NCI-H2081 (cell line): ENCODE measurements around the gene NPR2.

Source experiments
- DNase-seq, 2 experiments: peaks; one replicate each; lab custom pipeline; 2025; lab: John Stamatoyannopoulos, UW

Gene NPR2

GRCh38 chr9:35800530-35800929, 9.1 kb downstream of the NPR2 start:
- no peak for DNase-seq

GRCh38 chr9:35801328-35802128, 10.1 kb downstream of the NPR2 start:
- no peak for DNase-seq

- no peak for DNase-seq
These were observed 14.7 kb downstream of the NPR2 start for GRCh38 chr9:35806101-35806500.

- no peak for DNase-seq
These were observed 17.0 kb downstream of the NPR2 start for GRCh38 chr9:35808433-35808832.

GRCh38 chr9:35810122-35810521, 18.7 kb downstream of the NPR2 start:
- no peak for DNase-seq

- no peak for DNase-seq
These were observed 20.1 kb downstream of the NPR2 start for GRCh38 chr9:35811381-35812024.

- peak; percentile 97 to 98 for DNase-seq
These were observed 20.7 kb downstream of the NPR2 start, which contains the start of gene SPAG8 for GRCh38 chr9:35812025-35812602. SPAG8 (minus strand) TSS chr9:35812262; CDS start chr9:35812147, 115 bp downstream.

- DNase-seq = peak in 1 of 2 experiments; percentile 42
These were observed 22.2 kb downstream of the NPR2 start for GRCh38 chr9:35813434-35814105.

GRCh38 chr9:35814106-35814840, 22.9 kb downstream of the NPR2 start:
- peak; percentile 21 to 55 for DNase-seq

- DNase-seq = peak; percentile 99 to 100
These were observed 23.6 kb downstream of the NPR2 start, which contains the start of gene HINT2 for GRCh38 chr9:35814841-35815543. HINT2 (minus strand) TSS chr9:35815042; CDS start chr9:35814979, 63 bp downstream.

- peak; percentile 5 to 10 for DNase-seq
These were observed 25.3 kb downstream of the NPR2 start for GRCh38 chr9:35816708-35817107.

- no peak for DNase-seq
These were observed 26.9 kb downstream of the NPR2 start for GRCh38 chr9:35818341-35818740.

GRCh38 chr9:35820076-35820475, 28.7 kb downstream of the NPR2 start:
- DNase-seq = no peak

- DNase-seq = no peak
These were observed 31.5 kb downstream of the NPR2 start for GRCh38 chr9:35822926-35823325.

GRCh38 chr9:35826071-35826701, 34.8 kb downstream of the NPR2 start:
- DNase-seq = peak; percentile 48 to 62

GRCh38 chr9:35827486-35827885, 36.1 kb downstream of the NPR2 start:
- DNase-seq = no peak

GRCh38 chr9:35828716-35829083, 37.3 kb downstream of the NPR2 start, which contains the start of gene FAM221B:
FAM221B (minus strand) TSS chr9:35828732; CDS start chr9:35826161, 2,571 bp downstream.
- no peak for DNase-seq

GRCh38 chr9:35829084-35829763, 37.8 kb downstream of the NPR2 start, which contains the start of gene TMEM8B:
TMEM8B (plus strand) TSS chr9:35829228; CDS start chr9:35829448, 220 bp downstream.
- DNase-seq = peak; percentile 93

GRCh38 chr9:35829764-35830096, 38.3 kb downstream of the NPR2 start:
- no peak for DNase-seq

- no peak for DNase-seq
These were observed 39.6 kb downstream of the NPR2 start for GRCh38 chr9:35831040-35831439.
